Calu3 (cell line): ENCODE data around the gene ALG5. TPM values are rescaled to one million over a fixed set of nuclear protein-coding genes. Genes with fewer than 3 reads are reported as not detected.

ENCODE experiments used
- Bru-seq: library from RNA; stranded (reverse); fragments of 400-500 nt; gene quantifications from one replicate; lab custom pipeline; 2021; lab: Mats Ljungman, UMichigan
- BruChase-seq, 2 experiments: library from RNA; stranded (reverse); fragments of 400-500 nt; gene quantifications; one replicate each; lab custom pipeline; 2021; lab: Mats Ljungman, UMichigan
- BruUV-seq: library from RNA; stranded (reverse); fragments of 400-500 nt; replicated peaks from 2 replicates; lab custom pipeline; 2021; lab: Mats Ljungman, UMichigan
- CTCF ChIA-PET: fragments of 300-600 bp; sonication (Branson Sonifier 250); formaldehyde crosslinking; loops from one replicate; lab custom pipeline; 2022; ENCODE audit warnings: antibody characterized with exemption; lab: Charles Lee
- DNase-seq: peaks from one replicate; pipeline ENCODE4 v3.0.0; 2022
- H3K27ac Mint-ChIP-seq: one replicate; pipeline ENCODE4 v1.8.0; 2022; ENCODE audit warnings: mixed read lengths; ENCODE audit not compliant: unreplicated experiment
- H3K27me3 Mint-ChIP-seq: one replicate; pipeline ENCODE4 v1.8.0; 2022; ENCODE audit warnings: mixed read lengths; ENCODE audit not compliant: unreplicated experiment
- H3K36me3 Mint-ChIP-seq: one replicate; pipeline ENCODE4 v1.8.0; 2022; ENCODE audit warnings: mild to moderate bottlenecking, moderate library complexity, mixed read lengths; ENCODE audit not compliant: insufficient read depth, unreplicated experiment
- H3K4me1 Mint-ChIP-seq: one replicate; pipeline ENCODE4 v1.8.0; 2022; ENCODE audit warnings: mild to moderate bottlenecking, low read depth, mixed read lengths; ENCODE audit not compliant: unreplicated experiment
- H3K4me3 Mint-ChIP-seq: one replicate; pipeline ENCODE4 v1.8.0; 2022; ENCODE audit warnings: mild to moderate bottlenecking, low read depth, moderate library complexity, mixed read lengths; ENCODE audit not compliant: unreplicated experiment
- H3K9me3 Mint-ChIP-seq: one replicate; pipeline ENCODE4 v1.8.0; 2022; ENCODE audit warnings: low read depth, mixed read lengths; ENCODE audit not compliant: unreplicated experiment
- intact Hi-C: fragments of 100-400 bp; cut with micrococcal nuclease; formaldehyde crosslinking; loops from one replicate; pipeline ENCODE4 v1.10.0; 2022; ENCODE audit not compliant: unreplicated experiment
- long read RNA-seq: library from polyadenylated mRNA; stranded (forward); transcript quantifications from one replicate; pipeline ENCODE4 v2.0.0, GENCODE V29; 2022
- total RNA-seq: library from RNA; stranded (reverse); gene quantifications from 2 replicates; pipeline ENCODE4 v1.2.3, GENCODE V29; 2022
- TF ChIP-seq, protein P1 (sequence below): fragments of 200-600 bp; IDR thresholded peaks from one replicate; pipeline ENCODE4 v1.8.0; 2022; ENCODE audit warnings: antibody characterized with exemption; ENCODE audit not compliant: unreplicated experiment

The ALG5 gene, protein sequence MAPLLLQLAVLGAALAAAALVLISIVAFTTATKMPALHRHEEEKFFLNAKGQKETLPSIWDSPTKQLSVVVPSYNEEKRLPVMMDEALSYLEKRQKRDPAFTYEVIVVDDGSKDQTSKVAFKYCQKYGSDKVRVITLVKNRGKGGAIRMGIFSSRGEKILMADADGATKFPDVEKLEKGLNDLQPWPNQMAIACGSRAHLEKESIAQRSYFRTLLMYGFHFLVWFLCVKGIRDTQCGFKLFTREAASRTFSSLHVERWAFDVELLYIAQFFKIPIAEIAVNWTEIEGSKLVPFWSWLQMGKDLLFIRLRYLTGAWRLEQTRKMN
- total RNA-seq (32.3 and 35.7 TPM in 2 replicates), Bru-seq, nascent RNA (percentile 82 among the genes with signal in this experiment), BruChase-seq, experiment 1, labeled RNA remaining after a 6-hour chase (percentile 63 among the genes with signal in this experiment), BruChase-seq, experiment 2, labeled RNA remaining after a 2-hour chase (percentile 60 among the genes with signal in this experiment)
- long read RNA-seq, transcript ALG5-201 (10 exons, 1,154 nt): major isoform, 91 of 104 reads
- long read RNA-seq, partial matches to known transcripts: 2 of 104 reads
- long read RNA-seq, other reads (novel, unspliced or antisense): 11 of 104 reads

DNA sequence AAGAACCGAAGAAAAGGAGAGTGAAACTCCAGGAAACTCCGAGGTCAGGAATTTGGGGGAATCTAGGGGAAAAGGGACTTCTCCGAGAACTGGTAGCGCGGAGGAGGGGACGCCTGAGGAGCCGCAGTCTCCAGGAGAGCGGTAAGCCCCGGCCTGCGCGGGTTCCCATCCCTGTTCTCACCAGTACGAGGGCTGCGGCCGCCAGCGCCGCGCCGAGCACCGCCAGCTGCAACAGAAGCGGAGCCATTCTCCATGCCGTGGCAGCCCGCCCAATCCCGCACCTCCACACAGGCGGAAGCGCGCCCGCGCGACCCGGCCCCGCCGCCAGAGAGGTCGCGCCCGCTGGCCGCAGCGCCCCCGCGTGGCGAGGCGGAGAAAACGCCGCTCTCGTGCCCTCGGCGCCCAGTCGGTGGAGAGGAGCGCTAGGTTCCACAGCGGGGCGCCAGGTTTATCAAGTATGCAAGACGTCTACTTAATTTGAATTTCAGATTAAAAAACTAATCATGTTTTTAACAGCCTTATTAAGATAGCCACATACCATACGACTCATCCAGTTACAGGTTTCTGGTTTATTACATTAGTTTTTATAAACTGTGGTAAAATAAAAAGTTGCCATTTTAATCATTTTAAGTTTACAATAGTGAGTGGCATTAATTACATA lies at the start of gene ALG5:
Gene ALG5 (minus strand): TSS at position 287 of the 661 bp plus-strand sequence. CDS start 40 bp downstream, at position 247.
- intact Hi-C loops: no loop called here
- Mint-ChIP-seq H3K9me3 (no peaks in the 10 kb centered on the region), H3K36me3 (peaks cover 49% of the 10 kb centered on the region), H3K27me3 (no peaks in the 10 kb centered on the region), H3K4me1 (peaks cover 19% of the 10 kb centered on the region), H3K27ac (peak within 1 kb of the TSS; percentile 99), H3K4me3 (peak within 1 kb of the TSS; percentile 96)
- BruUV-seq: no TSS peak
- peak; percentile 89 for DNase-seq
- TF ChIP-seq, protein P1, sequence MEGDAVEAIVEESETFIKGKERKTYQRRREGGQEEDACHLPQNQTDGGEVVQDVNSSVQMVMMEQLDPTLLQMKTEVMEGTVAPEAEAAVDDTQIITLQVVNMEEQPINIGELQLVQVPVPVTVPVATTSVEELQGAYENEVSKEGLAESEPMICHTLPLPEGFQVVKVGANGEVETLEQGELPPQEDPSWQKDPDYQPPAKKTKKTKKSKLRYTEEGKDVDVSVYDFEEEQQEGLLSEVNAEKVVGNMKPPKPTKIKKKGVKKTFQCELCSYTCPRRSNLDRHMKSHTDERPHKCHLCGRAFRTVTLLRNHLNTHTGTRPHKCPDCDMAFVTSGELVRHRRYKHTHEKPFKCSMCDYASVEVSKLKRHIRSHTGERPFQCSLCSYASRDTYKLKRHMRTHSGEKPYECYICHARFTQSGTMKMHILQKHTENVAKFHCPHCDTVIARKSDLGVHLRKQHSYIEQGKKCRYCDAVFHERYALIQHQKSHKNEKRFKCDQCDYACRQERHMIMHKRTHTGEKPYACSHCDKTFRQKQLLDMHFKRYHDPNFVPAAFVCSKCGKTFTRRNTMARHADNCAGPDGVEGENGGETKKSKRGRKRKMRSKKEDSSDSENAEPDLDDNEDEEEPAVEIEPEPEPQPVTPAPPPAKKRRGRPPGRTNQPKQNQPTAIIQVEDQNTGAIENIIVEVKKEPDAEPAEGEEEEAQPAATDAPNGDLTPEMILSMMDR: peak; percentile 82
- CTCF ChIA-PET: no interaction called here

DNA sequence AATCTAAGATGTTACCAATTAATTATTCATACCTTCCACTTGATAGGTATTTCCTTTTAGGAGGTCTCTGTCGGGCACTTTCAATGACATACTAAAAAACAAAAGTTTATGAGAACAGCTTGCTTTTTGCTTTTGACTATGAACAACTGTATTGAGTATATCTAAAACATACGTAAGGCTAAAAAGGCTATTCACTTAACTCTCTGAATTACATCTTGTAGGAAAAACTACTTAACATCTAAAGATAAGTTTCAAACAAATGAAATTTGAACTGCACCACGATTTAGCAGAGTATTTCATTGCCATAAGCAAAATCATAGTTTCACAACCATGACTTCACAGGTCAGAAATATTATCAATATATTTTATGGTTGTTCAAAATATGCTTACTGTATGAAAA lies 48.7 kb upstream of the ALG5 start:
- Mint-ChIP-seq H3K9me3 (no peaks in the 10 kb centered on the region), H3K36me3 (peaks cover 5% of the 10 kb centered on the region), H3K4me1 (no peaks in the 10 kb centered on the region), H3K27ac (no peak overlapping the region), H3K27me3 (no peaks in the 10 kb centered on the region), H3K4me3 (no peak overlapping the region)
- TF ChIP-seq, protein P1: no peak
- intact Hi-C loops: no loop called here
- BruUV-seq: no TSS peak
- CTCF ChIA-PET: no interaction called here
- DNase-seq: no peak

DNA sequence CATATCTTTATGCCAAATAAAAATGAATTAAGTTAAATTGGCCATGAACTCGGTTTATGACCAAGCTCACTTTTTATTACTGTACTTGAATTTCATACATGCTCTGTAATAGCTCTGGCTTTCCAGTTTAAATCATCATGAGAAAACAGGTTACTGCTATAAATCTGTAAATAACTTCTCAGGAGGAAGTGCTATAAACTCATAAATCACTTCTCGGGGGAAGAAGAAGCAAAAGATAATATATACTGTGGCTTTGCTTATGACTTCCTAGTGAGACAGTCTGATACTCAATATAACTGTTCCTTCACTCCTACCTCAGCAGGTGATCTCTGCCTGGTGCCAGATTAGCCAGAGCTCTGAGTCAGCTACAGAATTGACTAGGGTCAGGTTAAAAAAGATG lies 47.9 kb upstream of the ALG5 start:
- Mint-ChIP-seq H3K27ac (no peak overlapping the region), H3K27me3 (no peaks in the 10 kb centered on the region), H3K36me3 (peaks cover 13% of the 10 kb centered on the region), H3K4me1 (no peaks in the 10 kb centered on the region), H3K9me3 (no peaks in the 10 kb centered on the region), H3K4me3 (no peak overlapping the region)
- BruUV-seq: no TSS peak
- TF ChIP-seq, protein P1: no peak
- intact Hi-C loops: no loop called here
- CTCF ChIA-PET: interaction anchor here (0.6 kb wide), 1 partner anchor 12 kb away, joined by 3 read pairs; no protein-coding TSS in a partner anchor
- DNase-seq: no peak

DNA sequence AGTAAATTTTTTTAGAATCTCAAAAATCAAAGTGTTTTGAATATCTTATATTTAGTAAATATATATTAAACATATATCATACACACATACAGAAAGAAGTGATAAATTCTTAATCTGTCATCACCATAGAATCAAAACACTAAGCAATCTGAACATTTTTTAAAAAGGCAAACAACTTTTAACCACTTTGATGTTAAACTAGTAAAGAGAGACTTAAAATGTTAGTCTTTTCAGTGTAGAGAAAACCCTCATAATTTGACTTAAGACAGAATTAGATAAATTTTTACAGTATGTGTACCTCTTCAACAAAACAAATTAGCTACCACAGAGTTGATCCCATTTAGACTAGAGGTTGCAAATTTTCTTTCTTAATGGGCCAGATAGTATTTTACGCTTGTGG lies 46.9 kb upstream of the ALG5 start:
- intact Hi-C loops: no loop called here
- CTCF ChIA-PET: no interaction called here
- H3K9me3 Mint-ChIP-seq: no peaks in the 10 kb centered on the region

More for the DNA sequence above, 46.9 kb upstream of the ALG5 start:
- Mint-ChIP-seq H3K4me3 (no peak overlapping the region), H3K27me3 (no peaks in the 10 kb centered on the region), H3K36me3 (peaks cover 14% of the 10 kb centered on the region), H3K4me1 (no peaks in the 10 kb centered on the region), H3K27ac (no peak overlapping the region)
- no TSS peak for BruUV-seq
- TF ChIP-seq, protein P1: no peak
- DNase-seq: no peak
